ENCODE results near the gene LRRC37A.
"Not testable (repeated sequence)": the region's sequence is repeated elsewhere in the genome, so short reads cannot be mapped to it uniquely, and the experiment has no call there.

LRRC37A gene

DNA sequence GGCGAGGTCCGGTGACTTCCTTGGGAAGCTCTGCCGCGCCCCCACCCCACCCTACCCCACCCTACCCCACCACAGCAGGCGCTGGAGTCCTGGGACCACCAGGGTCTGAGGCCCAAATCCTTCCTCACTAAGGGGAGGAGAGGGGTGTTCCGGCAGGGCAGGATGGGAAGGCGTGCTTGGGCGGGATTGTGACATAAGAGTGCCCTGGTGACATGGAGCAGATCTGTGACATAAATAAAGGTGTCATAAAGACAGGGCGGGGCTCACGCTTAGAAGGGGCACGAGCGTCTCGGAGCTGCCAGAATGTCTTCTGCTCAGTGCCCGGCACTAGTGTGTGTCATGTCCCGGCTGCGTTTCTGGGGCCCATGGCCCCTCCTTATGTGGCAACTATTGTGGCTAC, at the start of gene LRRC37A:
Gene LRRC37A (plus strand): TSS at position 301 of the 400 bp plus-strand sequence. CDS start 3 bp downstream, at position 304.
- H3K9me3 Mint-ChIP-seq; H3K4me3 Mint-ChIP-seq; H3K27me3 Mint-ChIP-seq; intact Hi-C loops (cut with micrococcal nuclease); H3K36me3 Mint-ChIP-seq (ENCODE audit: low read depth); H3K27ac Mint-ChIP-seq: not testable (repeated sequence)
- peaks cover 17% of the 10 kb centered on the region for H3K4me1 Mint-ChIP-seq (ENCODE audit: low read depth)

- H3K27ac Mint-ChIP-seq; intact Hi-C loops (cut with micrococcal nuclease); H3K4me3 Mint-ChIP-seq; H3K36me3 Mint-ChIP-seq (ENCODE audit: low read depth); H3K9me3 Mint-ChIP-seq: not testable (repeated sequence)
- Mint-ChIP-seq H3K4me1 (ENCODE audit: low read depth) (peaks cover 11% of the 10 kb centered on the region), H3K27me3 (peaks cover 19% of the 10 kb centered on the region)
Measured at GRCh38 chr17:46249153-46249552, 45.8 kb upstream of the LRRC37A start.

GRCh38 chr17:46252804-46253203, 42.1 kb upstream of the LRRC37A start:
- intact Hi-C loops (cut with micrococcal nuclease); H3K9me3 Mint-ChIP-seq; H3K4me3 Mint-ChIP-seq; H3K27ac Mint-ChIP-seq; H3K36me3 Mint-ChIP-seq (ENCODE audit: low read depth); H3K4me1 Mint-ChIP-seq (ENCODE audit: low read depth): not testable (repeated sequence)
- H3K27me3 Mint-ChIP-seq = peaks cover 12% of the 10 kb centered on the region

DNA sequence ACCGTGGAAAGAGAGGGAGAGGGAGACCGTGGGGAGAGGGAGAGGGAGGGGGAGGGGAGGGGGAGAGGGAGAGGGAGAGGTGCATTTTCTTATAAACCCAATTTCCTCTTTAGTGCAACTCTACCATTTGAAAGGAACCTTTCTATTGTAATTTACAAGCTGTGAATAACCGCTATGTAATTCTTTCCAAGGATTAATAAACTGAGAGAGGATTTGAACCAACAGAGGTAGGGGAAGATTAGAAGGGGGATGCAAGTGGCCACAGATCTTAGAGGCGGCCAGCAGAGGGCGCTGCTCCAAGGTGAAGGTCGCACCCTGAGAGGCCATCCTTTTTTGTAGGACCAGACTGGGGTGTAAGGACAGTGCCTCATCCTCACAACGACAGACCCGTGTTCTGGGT, 41.2 kb upstream of the LRRC37A start:
- not testable (repeated sequence) for H3K4me1 Mint-ChIP-seq (ENCODE audit: low read depth)
- peaks cover 12% of the 10 kb centered on the region for H3K27me3 Mint-ChIP-seq

GRCh38 chr17:46254215-46254614, 40.7 kb upstream of the LRRC37A start:
- H3K9me3 Mint-ChIP-seq; H3K4me1 Mint-ChIP-seq (ENCODE audit: low read depth); H3K4me3 Mint-ChIP-seq; H3K27ac Mint-ChIP-seq; intact Hi-C loops (cut with micrococcal nuclease); H3K36me3 Mint-ChIP-seq (ENCODE audit: low read depth): not testable (repeated sequence)
- H3K27me3 Mint-ChIP-seq = peaks cover 12% of the 10 kb centered on the region

More for the DNA sequence above, 41.2 kb upstream of the LRRC37A start:
- H3K4me3 Mint-ChIP-seq; intact Hi-C loops (cut with micrococcal nuclease); H3K9me3 Mint-ChIP-seq; H3K27ac Mint-ChIP-seq; H3K36me3 Mint-ChIP-seq (ENCODE audit: low read depth): not testable (repeated sequence)

DNA sequence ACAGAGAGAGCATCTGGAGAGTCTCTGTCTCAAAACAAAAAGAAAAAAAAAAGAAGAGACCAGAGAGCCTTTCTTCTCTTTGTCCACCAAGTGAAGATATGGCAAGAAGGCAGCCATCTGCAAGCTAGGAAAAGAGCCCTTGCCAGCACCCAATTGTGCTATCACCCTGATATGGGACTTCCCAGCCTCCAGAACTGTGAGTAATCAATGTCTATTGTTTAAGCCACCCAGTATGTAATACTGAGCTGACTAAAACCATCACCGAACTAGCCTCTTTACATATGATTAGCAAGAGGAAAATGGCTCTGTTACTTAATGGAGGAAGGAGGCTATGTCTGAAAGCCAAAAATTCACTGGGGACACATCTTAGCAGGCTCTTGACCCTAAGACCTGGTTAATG, 38.6 kb upstream of the LRRC37A start:
- intact Hi-C loops (cut with micrococcal nuclease); H3K4me3 Mint-ChIP-seq; H3K9me3 Mint-ChIP-seq; H3K36me3 Mint-ChIP-seq (ENCODE audit: low read depth); H3K27ac Mint-ChIP-seq: not testable (repeated sequence)
- H3K4me1 Mint-ChIP-seq (ENCODE audit: low read depth) = peaks cover 13% of the 10 kb centered on the region
- H3K27me3 Mint-ChIP-seq = peaks cover 12% of the 10 kb centered on the region

DNA sequence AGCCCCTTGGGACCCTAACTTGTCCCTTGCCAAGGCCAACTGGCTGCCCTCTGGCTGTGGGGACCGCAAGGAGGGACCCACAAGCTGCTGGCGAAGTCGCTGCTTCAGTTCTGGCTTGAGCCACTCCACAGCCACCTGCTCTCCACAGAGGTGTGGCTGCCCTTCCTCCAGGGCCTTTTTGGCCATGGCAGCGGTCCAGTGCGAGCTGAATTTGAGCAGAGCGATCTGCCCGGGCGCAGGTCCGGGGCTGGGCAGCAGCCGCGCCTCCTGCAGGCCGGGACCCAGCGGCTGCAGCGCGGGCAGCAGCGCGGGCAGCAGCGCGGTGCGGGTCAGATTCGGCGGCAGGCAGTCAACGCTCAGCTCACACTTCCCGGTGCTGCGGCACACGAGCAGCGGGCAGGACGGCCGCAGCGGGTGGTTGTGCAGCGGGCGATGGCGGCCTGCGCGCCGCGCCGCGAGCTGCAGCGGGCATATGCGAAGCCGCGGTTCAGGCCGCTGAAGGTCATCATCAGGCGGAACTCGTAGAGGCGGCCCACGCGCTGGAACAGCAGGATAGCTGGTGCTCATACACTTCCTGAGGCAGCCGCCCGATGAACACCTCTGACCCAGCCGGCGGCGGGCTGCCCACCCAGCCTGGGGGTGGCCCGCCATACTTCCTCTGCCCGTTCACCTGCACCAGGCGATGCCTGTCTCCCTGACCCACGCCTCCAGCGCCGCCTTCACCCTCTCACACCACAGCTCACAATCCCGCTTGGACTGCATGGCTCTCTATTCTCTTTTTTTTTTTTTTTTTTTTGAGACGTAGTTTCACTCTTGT, 34.9 kb upstream of the LRRC37A start:
- peaks cover 25% of the 10 kb centered on the region for H3K4me1 Mint-ChIP-seq (ENCODE audit: low read depth)
- H3K9me3 Mint-ChIP-seq; intact Hi-C loops (cut with micrococcal nuclease); H3K36me3 Mint-ChIP-seq (ENCODE audit: low read depth): not testable (repeated sequence)
- H3K27me3 Mint-ChIP-seq = peaks cover 16% of the 10 kb centered on the region
- peak overlapping the region; percentile 78 for H3K4me3 Mint-ChIP-seq
- peak overlapping the region; percentile 75 for H3K27ac Mint-ChIP-seq

DNA sequence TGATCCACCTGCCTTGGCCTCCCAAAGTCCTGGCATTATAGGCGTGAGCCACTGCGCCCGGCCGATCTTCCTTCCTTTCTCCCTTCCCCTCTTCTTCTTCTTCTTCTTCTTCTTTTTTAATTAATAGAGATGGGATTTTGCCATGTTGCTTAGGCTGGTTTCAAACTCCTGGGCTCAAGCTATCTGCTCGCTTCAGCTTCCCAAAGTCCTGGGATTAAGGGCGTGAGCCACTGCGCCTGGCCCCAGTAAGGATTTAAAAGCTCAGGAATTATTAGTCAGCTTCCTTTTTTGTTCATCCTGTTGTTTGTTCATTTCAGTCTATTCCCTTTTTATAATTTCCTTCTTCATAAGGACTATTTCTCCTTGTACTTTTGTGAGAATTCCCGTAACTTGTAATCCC, 32.7 kb upstream of the LRRC37A start:
- peaks cover 4% of the 10 kb centered on the region for H3K36me3 Mint-ChIP-seq (ENCODE audit: low read depth)
- peaks cover 16% of the 10 kb centered on the region for H3K27me3 Mint-ChIP-seq
- H3K9me3 Mint-ChIP-seq = no peaks in the 10 kb centered on the region
- intact Hi-C loops (cut with micrococcal nuclease) = no loop called here
- peaks cover 39% of the 10 kb centered on the region for H3K4me1 Mint-ChIP-seq (ENCODE audit: low read depth)
- H3K27ac Mint-ChIP-seq = no peak overlapping the region
- H3K4me3 Mint-ChIP-seq = no peak overlapping the region

- H3K27me3 Mint-ChIP-seq = peaks cover 18% of the 10 kb centered on the region
Measured at GRCh38 chr17:46264456-46265198, 30.3 kb upstream of the LRRC37A start.

GRCh38 chr17:46266063-46266655, 28.8 kb upstream of the LRRC37A start:
- intact Hi-C loops (cut with micrococcal nuclease); H3K36me3 Mint-ChIP-seq (ENCODE audit: low read depth); H3K9me3 Mint-ChIP-seq: not testable (repeated sequence)
- Mint-ChIP-seq H3K4me3 (peak overlapping the region; percentile 68), H3K27me3 (peaks cover 14% of the 10 kb centered on the region), H3K27ac (peak overlapping the region; percentile 80), H3K4me1 (ENCODE audit: low read depth) (peaks cover 39% of the 10 kb centered on the region)

More at GRCh38 chr17:46264456-46265198, 30.3 kb upstream of the LRRC37A start:
- Mint-ChIP-seq H3K4me3 (no peak overlapping the region), H3K9me3 (no peaks in the 10 kb centered on the region), H3K4me1 (ENCODE audit: low read depth) (peaks cover 52% of the 10 kb centered on the region), H3K27ac (no peak overlapping the region), H3K36me3 (ENCODE audit: low read depth) (peaks cover 7% of the 10 kb centered on the region)
- intact Hi-C loops (cut with micrococcal nuclease) = no loop called here

DNA sequence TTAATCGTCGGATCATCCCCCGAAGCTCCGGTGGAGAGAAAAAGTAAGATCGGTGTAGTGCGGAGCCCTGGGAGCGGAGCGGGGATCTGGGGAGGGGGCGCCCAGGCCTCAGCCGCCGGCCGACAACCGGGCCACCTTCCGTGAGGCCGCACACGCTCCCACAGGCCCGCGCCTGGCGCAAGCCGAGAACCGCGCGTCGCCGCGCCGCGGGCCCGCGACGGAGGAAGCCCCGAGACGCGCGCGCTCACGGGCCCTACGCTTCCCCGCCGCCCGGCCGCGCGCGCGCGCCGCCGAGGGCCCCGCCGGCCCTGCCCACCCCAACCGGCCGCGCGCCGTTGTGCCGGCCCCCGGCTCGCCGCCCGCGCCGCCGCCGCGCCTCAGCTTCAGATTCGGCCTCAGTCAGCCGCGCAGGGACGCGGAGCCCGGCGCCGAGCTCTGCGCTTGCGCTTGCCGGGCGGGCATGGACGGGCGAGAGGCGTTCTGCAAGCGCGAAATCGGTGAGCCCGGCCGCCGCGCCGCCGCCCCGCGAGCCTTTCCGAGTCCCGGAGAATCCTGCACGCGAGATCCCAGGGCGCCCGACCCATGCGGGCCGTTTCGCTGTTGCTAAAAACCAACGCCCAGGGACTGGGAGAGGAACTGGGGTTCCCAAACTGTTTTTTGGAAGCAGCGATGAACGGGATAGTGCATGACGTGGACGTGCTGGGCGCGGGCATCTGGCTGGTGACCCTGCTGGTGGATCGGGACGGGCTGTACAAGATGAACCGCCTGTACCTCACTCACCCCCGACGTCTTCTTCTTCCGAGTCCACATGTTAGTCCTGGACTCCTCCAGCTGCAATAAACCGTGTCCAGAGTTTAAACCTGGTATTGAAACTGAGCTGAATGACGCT, 28.0 kb upstream of the LRRC37A start:
- Mint-ChIP-seq H3K4me1 (ENCODE audit: low read depth) (peaks cover 39% of the 10 kb centered on the region), H3K36me3 (ENCODE audit: low read depth) (peaks cover 7% of the 10 kb centered on the region), H3K9me3 (no peaks in the 10 kb centered on the region), H3K27ac (peak overlapping the region; percentile 80), H3K4me3 (peak overlapping the region; percentile 87), H3K27me3 (peaks cover 14% of the 10 kb centered on the region)
- intact Hi-C loops (cut with micrococcal nuclease) = no loop called here

DNA sequence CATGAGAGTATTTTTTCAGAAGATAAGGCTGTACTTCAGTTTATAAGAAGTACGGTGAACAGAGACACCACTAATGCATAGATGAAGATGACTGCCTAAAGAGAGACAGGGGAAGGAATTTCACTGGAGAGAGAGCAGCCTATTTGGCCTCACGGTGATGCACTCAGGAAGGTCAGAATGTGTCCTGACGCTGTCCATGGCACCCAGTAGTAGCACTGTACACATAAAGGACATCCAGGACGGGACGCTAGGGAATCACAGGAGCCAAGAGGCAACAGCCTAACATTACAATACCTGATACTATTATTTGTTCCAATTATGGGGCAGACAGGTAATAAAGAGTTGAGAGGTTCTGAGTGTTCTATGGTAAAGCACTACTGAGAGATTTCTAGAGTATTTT, 24.9 kb upstream of the LRRC37A start:
- Mint-ChIP-seq H3K27me3 (peaks cover 10% of the 10 kb centered on the region), H3K4me1 (ENCODE audit: low read depth) (peaks cover 34% of the 10 kb centered on the region)

DNA sequence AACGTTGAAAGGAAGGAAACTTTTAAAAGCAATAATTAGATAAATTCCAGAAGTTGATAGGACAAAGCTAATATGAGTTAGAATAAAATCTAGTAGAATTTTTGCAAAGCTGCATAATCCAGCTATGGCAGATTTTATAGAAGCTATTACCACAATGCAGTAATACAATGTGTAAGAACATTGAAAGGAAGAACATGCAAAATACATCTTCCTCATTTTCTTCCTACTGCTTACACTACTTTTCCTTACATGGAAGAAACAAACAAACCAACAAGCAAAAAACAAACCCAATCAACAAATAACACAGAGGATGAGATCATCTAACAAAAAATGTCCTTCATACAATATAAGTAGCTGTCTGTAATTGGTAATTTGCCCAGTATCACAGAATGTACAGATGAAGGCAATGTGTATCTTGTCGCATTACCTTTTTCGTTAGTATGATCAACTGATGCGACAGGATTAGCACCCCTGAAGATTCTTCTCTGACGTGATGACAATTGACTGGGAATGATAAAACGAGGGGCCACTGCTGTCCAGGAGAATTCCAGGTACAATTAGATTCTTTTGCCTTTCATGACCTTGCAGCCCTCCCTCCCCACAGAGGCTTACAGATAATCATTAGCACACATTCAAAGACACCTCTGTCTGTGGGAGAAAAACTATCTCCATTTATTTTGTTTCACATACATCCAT, 21.2 kb upstream of the LRRC37A start:
- Mint-ChIP-seq H3K4me1 (ENCODE audit: low read depth) (peaks cover 7% of the 10 kb centered on the region), H3K36me3 (ENCODE audit: low read depth) (no peaks in the 10 kb centered on the region), H3K27ac (no peak overlapping the region), H3K27me3 (peaks cover 5% of the 10 kb centered on the region), H3K4me3 (no peak overlapping the region), H3K9me3 (no peaks in the 10 kb centered on the region)
- intact Hi-C loops (cut with micrococcal nuclease) = no loop called here

More for the DNA sequence above, 24.9 kb upstream of the LRRC37A start:
- intact Hi-C loops (cut with micrococcal nuclease) = no loop called here
- H3K4me3 Mint-ChIP-seq = no peak overlapping the region
- peaks cover 7% of the 10 kb centered on the region for H3K36me3 Mint-ChIP-seq (ENCODE audit: low read depth)
- H3K9me3 Mint-ChIP-seq = no peaks in the 10 kb centered on the region
- H3K27ac Mint-ChIP-seq = no peak overlapping the region
